H1 (cell line): ENCODE measurements around the gene PLXNA3. TPM values are rescaled to one million over a fixed set of nuclear protein-coding genes. Genes with fewer than 3 reads are reported as not detected.

Experiments
- CTCF ChIA-PET: fragments of 300-600 bp; sonication (Branson Sonifier 250); formaldehyde crosslinking; loops from one replicate; lab custom pipeline; 2021; ENCODE audit not compliant: partially characterized antibody; lab: Charles Lee
- POLR2A ChIA-PET: fragments of 300-600 bp; sonication (Branson Sonifier 250); formaldehyde crosslinking; loops from one replicate; lab custom pipeline; 2021; ENCODE audit warnings: inconsistent platforms; ENCODE audit not compliant: partially characterized antibody; lab: Charles Lee
- DNase-seq, 2 experiments: peaks; one replicate each; pipeline versions ENCODE4 v3.0.0 to v3.0.0-alpha.2; 2010 to 2022; ENCODE audit warnings: low spot score in 2 of 2, low read depth in 1 of 2, mixed read lengths in 1 of 2
- FAIRE-seq: peaks from 2 replicates; lab custom pipeline; 2011; peaks lifted over from hg19 to GRCh38; lab: Jason Lieb, UNC
- H2AFZ ChIP-seq: 2 replicates; pipeline ENCODE4 v1.8.1; 2012; ENCODE audit warnings: low read length, inconsistent platforms
- H2AK5ac ChIP-seq: 2 replicates; pipeline ENCODE4 v1.6.1; 2013; ENCODE audit warnings: low read depth, low read length
- H2BK120ac ChIP-seq: replicated peaks from 2 replicates; pipeline ENCODE3; 2013; ENCODE audit warnings: low read depth, low read length, inconsistent platforms
- H2BK12ac ChIP-seq: 2 replicates; pipeline ENCODE4 v1.6.1; 2013; ENCODE audit warnings: low read depth, low read length
- H2BK15ac ChIP-seq: 2 replicates; pipeline ENCODE4 v1.6.1; 2013; ENCODE audit warnings: low read length
- H2BK20ac ChIP-seq: 2 replicates; pipeline ENCODE4 v1.6.1; 2013; ENCODE audit warnings: low read length
- H2BK5ac ChIP-seq: 2 replicates; pipeline ENCODE4 v1.6.1; 2013; ENCODE audit warnings: low read depth, low read length
- H3K14ac ChIP-seq: 2 replicates; pipeline ENCODE4 v1.6.1; 2013; ENCODE audit warnings: inconsistent platforms; ENCODE audit not compliant: insufficient read length
- H3K18ac ChIP-seq: 2 replicates; pipeline ENCODE4 v1.6.1; 2013; ENCODE audit warnings: low read length; ENCODE audit errors: extremely low read depth
- H3K23ac ChIP-seq: 2 replicates; pipeline ENCODE4 v1.6.1; 2013; ENCODE audit warnings: inconsistent platforms; ENCODE audit not compliant: insufficient read length
- H3K23me2 ChIP-seq: 2 replicates; pipeline ENCODE4 v1.6.1; 2013; ENCODE audit warnings: low read depth, low read length
- H3K27ac ChIP-seq: 2 replicates; pipeline ENCODE4 v1.6.1; 2011; ENCODE audit warnings: low read depth, low read length, inconsistent platforms
- H3K27me3 ChIP-seq, 4 experiments: replicated peaks in 1 of 4; 1 replicate in 1 of 4; 2 replicates in 3 of 4; pipeline versions ENCODE4 v1.6.1 to v1.8.1; 2011 to 2013; ENCODE audit warnings: low read length in 3 of 4, mild to moderate bottlenecking in 3 of 4, inconsistent platforms in 2 of 4, mixed read lengths in 2 of 4, moderate library complexity in 1 of 4; ENCODE audit not compliant: control insufficient read depth in 3 of 4, insufficient read depth in 3 of 4; ENCODE audit errors: extremely low read depth in 1 of 4
- H3K36me3 ChIP-seq, 4 experiments: 2 replicates each; pipeline versions ENCODE4 v1.6.1 to v1.8.1; 2011 to 2013; ENCODE audit warnings: mild to moderate bottlenecking in 4 of 4, low read length in 3 of 4, moderate library complexity in 2 of 4, control low read depth in 1 of 4, inconsistent platforms in 1 of 4; ENCODE audit not compliant: insufficient read depth in 4 of 4, control insufficient read depth in 2 of 4
- H3K4ac ChIP-seq: replicated peaks from 2 replicates; pipeline ENCODE3; 2013; ENCODE audit warnings: low read length, low read depth, mixed read lengths, inconsistent platforms; ENCODE audit not compliant: insufficient read length
- H3K4me1 ChIP-seq, 4 experiments: replicated peaks in 1 of 4; 1 replicate in 1 of 4; 2 replicates in 3 of 4; pipeline versions ENCODE4 v1.6.1 to v1.8.1; 2011 to 2013; ENCODE audit warnings: low read length in 3 of 4, inconsistent platforms in 2 of 4, mixed read lengths in 1 of 4; ENCODE audit not compliant: insufficient read depth in 4 of 4, control insufficient read depth in 3 of 4
- H3K4me2 ChIP-seq, 2 experiments: 2 replicates each; pipeline versions ENCODE4 v1.6.1 to v1.8.1; 2011 to 2013; ENCODE audit warnings: low read depth in 2 of 2, low read length in 2 of 2, control low read depth in 1 of 2, inconsistent platforms in 1 of 2, mild to moderate bottlenecking in 1 of 2; ENCODE audit not compliant: insufficient read depth in 1 of 2
- H3K4me3 ChIP-seq, 4 experiments: fragments of 200-600, 300-600 bp in 1 of 4; sonication (generic), shearing (Covaris generic), sonication (Bioruptor Twin) in 1 of 4; 2 replicates each; pipeline versions ENCODE4 v1.5.1 to v1.8.1; 2011 to 2016; ENCODE audit warnings: low read length in 4 of 4, low read depth in 3 of 4, control low read depth in 2 of 4, inconsistent platforms in 2 of 4, mild to moderate bottlenecking in 2 of 4, mixed read lengths in 1 of 4, moderate library complexity in 1 of 4; ENCODE audit not compliant: insufficient read depth in 2 of 4; ENCODE audit errors: extremely low read depth in 1 of 4
- H3K56ac ChIP-seq: replicated peaks from 2 replicates; pipeline ENCODE3; 2013; ENCODE audit warnings: low read depth, mild to moderate bottlenecking, mixed read lengths, low read length, inconsistent platforms; ENCODE audit not compliant: insufficient read length
- H3K79me1 ChIP-seq: 2 replicates; pipeline ENCODE4 v1.6.1; 2013; ENCODE audit warnings: low read depth, low read length, control low read depth
- H3K79me2 ChIP-seq, 2 experiments: 2 replicates each; pipeline versions ENCODE4 v1.6.1 to v1.8.1; 2012 to 2013; ENCODE audit warnings: low read length in 2 of 2, mild to moderate bottlenecking in 2 of 2, inconsistent platforms in 1 of 2; ENCODE audit not compliant: insufficient read depth in 2 of 2, control insufficient read depth in 1 of 2
- H3K9ac ChIP-seq, 4 experiments: replicated peaks in 1 of 4; 1 replicate in 1 of 4; 2 replicates in 3 of 4; pipeline versions ENCODE4 v1.6.1 to v1.8.1; 2011 to 2013; ENCODE audit warnings: low read depth in 3 of 4, low read length in 3 of 4, control low read depth in 2 of 4, mild to moderate bottlenecking in 2 of 4, moderate library complexity in 2 of 4, inconsistent platforms in 1 of 4; ENCODE audit errors: extremely low read depth in 1 of 4
- H3K9me3 ChIP-seq, 2 experiments: 2 replicates each; pipeline versions ENCODE4 v1.6.1 to v1.8.1; 2012 to 2013; ENCODE audit warnings: mild to moderate bottlenecking in 2 of 2, moderate library complexity in 2 of 2, control low read depth in 1 of 2, inconsistent platforms in 1 of 2, low read depth in 1 of 2, low read length in 1 of 2, mixed read lengths in 1 of 2; ENCODE audit not compliant: insufficient read depth in 2 of 2
- H4K20me1 ChIP-seq, 2 experiments: replicated peaks in 1 of 2; 2 replicates each; pipeline versions ENCODE3 to v1.8.1; 2011 to 2013; ENCODE audit warnings: inconsistent platforms in 2 of 2, low read length in 2 of 2, mild to moderate bottlenecking in 1 of 2; ENCODE audit not compliant: insufficient read depth in 2 of 2, control insufficient read depth in 1 of 2
- H4K5ac ChIP-seq: 2 replicates; pipeline ENCODE4 v1.6.1; 2013; ENCODE audit warnings: low read length, low read depth, mixed read lengths, inconsistent platforms; ENCODE audit not compliant: insufficient read length
- H4K8ac ChIP-seq: 2 replicates; pipeline ENCODE4 v1.8.0; 2013; ENCODE audit warnings: mild to moderate bottlenecking, moderate library complexity, low read length, inconsistent platforms; ENCODE audit not compliant: insufficient read depth; ENCODE audit errors: extremely low read depth
- H4K91ac ChIP-seq: replicated peaks from 2 replicates; pipeline ENCODE3; 2013; ENCODE audit warnings: low read length, mixed read lengths, inconsistent platforms; ENCODE audit not compliant: insufficient read length
- BRCA1 ChIP-seq: IDR thresholded peaks from 2 replicates; pipeline ENCODE4 v1.6.1; 2012; ENCODE audit warnings: low read depth, low read length, improper control_type of control experiment
- CBX8 ChIP-seq: fragments of 300-800, 300-1000 bp; sonication (generic); IDR thresholded peaks from 2 replicates; pipeline ENCODE4 v1.7.1; 2016; ENCODE audit warnings: low read depth, low read length, borderline replicate concordance
- CHD2 ChIP-seq: IDR thresholded peaks from 2 replicates; pipeline ENCODE4 v1.6.1; 2012; ENCODE audit warnings: low read length, improper control_type of control experiment
- CTBP2 ChIP-seq: IDR thresholded peaks from 2 replicates; pipeline ENCODE4 v1.7.0; 2011; ENCODE audit warnings: borderline replicate concordance, mild to moderate bottlenecking, moderate library complexity, mixed read lengths, low read length; ENCODE audit not compliant: insufficient read depth, insufficient read length
- GTF2F1 ChIP-seq: IDR thresholded peaks from 2 replicates; pipeline ENCODE4 v1.6.1; 2012; ENCODE audit warnings: low read depth, low read length, improper control_type of control experiment, borderline replicate concordance
- JUN ChIP-seq: IDR thresholded peaks from 2 replicates; pipeline ENCODE4 v1.6.1; 2011; ENCODE audit warnings: low read depth, mild to moderate bottlenecking, improper control_type of control experiment, low read length
- KDM4A ChIP-seq: IDR thresholded peaks from one replicate; pipeline ENCODE4 v1.7.1; 2012; ENCODE audit warnings: low read depth, mild to moderate bottlenecking, moderate library complexity, low read length, inconsistent platforms; ENCODE audit not compliant: severe bottlenecking
- SAP30 ChIP-seq: fragments of 300-600 bp; sonication (generic); IDR thresholded peaks from 2 replicates; pipeline ENCODE4 v1.7.1; 2012; ENCODE audit warnings: low read length, moderate library complexity, mild to moderate bottlenecking, inconsistent platforms; ENCODE audit not compliant: insufficient read depth, insufficient replicate concordance
- SUZ12 ChIP-seq: fragments of 200-600 bp; sonication (generic); IDR thresholded peaks from 2 replicates; pipeline ENCODE4 v1.6.1; 2012; ENCODE audit warnings: mild to moderate bottlenecking, inconsistent platforms, low read length, moderate library complexity, mixed read lengths
- TBP ChIP-seq: IDR thresholded peaks from 2 replicates; pipeline ENCODE4 v1.6.1; 2011; ENCODE audit warnings: low read depth, low read length, improper control_type of control experiment
- YY1 ChIP-seq: IDR thresholded peaks from 2 replicates; pipeline ENCODE4 v1.6.1; 2011; ENCODE audit warnings: low read depth, mild to moderate bottlenecking, low read length
- WGBS, 2 experiments: shearing (Covaris generic) in 1 of 2; methylation state at CpG; one replicate each; pipeline versions ENCODE4 v1.1.6 to v1.1.7; 2013 to 2015; ENCODE audit warnings: low lambda C conversion rate in 2 of 2, mixed read lengths in 2 of 2, inconsistent platforms in 1 of 2, low coverage in 1 of 2, missing lambda C conversion rate in 1 of 2; ENCODE audit not compliant: insufficient replicate concordance in 2 of 2, insufficient coverage in 1 of 2, insufficient read length in 1 of 2; ENCODE audit errors: extremely low coverage in 1 of 2, missing lambda C conversion rate in 1 of 2; 5-methylcytosine and 5-hydroxymethylcytosine counted together
- polyA plus RNA-seq, 7 experiments: library from polyadenylated mRNA; depleted of rRNA in 3 of 7; stranded (reverse) in 5 of 7; unstranded in 2 of 7; fragments of >200 nt in 5 of 7; fragments of 200-250 nt in 2 of 7; gene quantifications; 1 replicate in 5 of 7; 2 replicates in 1 of 7; 4 replicates in 1 of 7; pipeline versions ENCODE4 v1.2.1 to v1.2.3, GENCODE V29; 2011 to 2013; ENCODE audit warnings: missing spikeins in 2 of 7, mixed read lengths in 2 of 7
- total RNA-seq: library from RNA; stranded (reverse); fragmentation: NEBNext Ultra II Directional; extraction: Animal tissue kit (Norgen Biotek cat#: 25700); gene quantifications from 2 replicates; pipeline ENCODE4 v1.2.1, GENCODE V29; 2021

PLXNA3 gene
- total and polyA plus RNA-seq, 2 of the 8 experiments (the other 6 are each of a cell fraction or from before 2014, with no cell fraction given) = 10.7 to 18.2 TPM

- no peak overlapping the region for H3K4me2 ChIP-seq
- POLR2A ChIA-PET = interaction anchor here (1.2 kb wide), 1 partner anchor 9 kb away, joined by 3 read pairs; no protein-coding TSS in a partner anchor
- H3K56ac ChIP-seq = no peak overlapping the region
- no peak overlapping the region for H2BK120ac ChIP-seq
- no peaks in the 10 kb centered on the region for H3K79me2 ChIP-seq
- H3K18ac ChIP-seq = no peak overlapping the region
- no peaks in the 10 kb centered on the region for H3K23me2 ChIP-seq
- H3K79me1 ChIP-seq = no peaks in the 10 kb centered on the region
- WGBS, 2 experiments = 100% methylated on average over 1 of the region's 18 CpGs; no CpG with 5 or more reads in 1 of the 2 experiments
- H4K8ac ChIP-seq = no peak overlapping the region
- H4K5ac ChIP-seq = no peak overlapping the region
- H4K20me1 ChIP-seq = no peaks in the 10 kb centered on the region
- no peak overlapping the region for H3K9ac ChIP-seq
- H3K14ac ChIP-seq = no peak overlapping the region
- no peak overlapping the region for H3K27ac ChIP-seq
- TF ChIP-seq CTBP2 = no peak
- TF ChIP-seq TBP = no peak
- no peak for TF ChIP-seq SUZ12
- no peak for TF ChIP-seq GTF2F1
- TF ChIP-seq YY1 = no peak
- TF ChIP-seq JUN = no peak
- TF ChIP-seq CHD2 = no peak
- TF ChIP-seq KDM4A = no peak
- TF ChIP-seq SAP30 = no peak
- TF ChIP-seq CBX8 = no peak
- no peak for TF ChIP-seq BRCA1
- H2AFZ ChIP-seq = no peak overlapping the region
- H3K27me3 ChIP-seq = no peaks in the 10 kb centered on the region
- H3K36me3 ChIP-seq = peaks cover 0 to 29% (median 5%) of the 10 kb centered on the region in 4 experiments; a peak in 5 of 8 replicates
- CTCF ChIA-PET = interaction anchor here (1.0 to 1.1 kb wide), 2 partner anchors 9 to 64 kb away, joined by 3 read pairs; no protein-coding TSS in a partner anchor
- DNase-seq (no peak), FAIRE-seq (no peak)
- no peak overlapping the region for H2BK15ac ChIP-seq
- no peak overlapping the region for H2BK12ac ChIP-seq
- H3K4me3 ChIP-seq = no peak overlapping the region
- H3K4ac ChIP-seq = no peak overlapping the region
- no peak overlapping the region for H2AK5ac ChIP-seq
- no peaks in the 10 kb centered on the region for H3K9me3 ChIP-seq
- H2BK20ac ChIP-seq = no peak overlapping the region
- H4K91ac ChIP-seq = no peak overlapping the region
- no peak overlapping the region for H2BK5ac ChIP-seq
- H3K4me1 ChIP-seq = no peaks in the 10 kb centered on the region
- no peak overlapping the region for H3K23ac ChIP-seq
These were observed 11.8 kb downstream of the PLXNA3 start for GRCh38 chrX:154469880-154470279.
